Glomerular visceral epithelial cell (primary cell): ENCODE data around the gene PLA2G7.
A peak's percentile ranks its signal among the peaks of the same experiment; 100 is the strongest.
"Not testable (repeated sequence)": the region's sequence is repeated elsewhere in the genome, so short reads cannot be mapped to it uniquely, and the experiment has no call there.

Experiments
- DNase-seq: peaks from one replicate; pipeline ENCODE4 v3.0.0-alpha.2; 2016; ENCODE audit errors: extremely low spot score

The PLA2G7 gene

GRCh38 chr6:46748940-46749503, 13.8 kb upstream of the PLA2G7 start:
- no peak for DNase-seq

DNA sequence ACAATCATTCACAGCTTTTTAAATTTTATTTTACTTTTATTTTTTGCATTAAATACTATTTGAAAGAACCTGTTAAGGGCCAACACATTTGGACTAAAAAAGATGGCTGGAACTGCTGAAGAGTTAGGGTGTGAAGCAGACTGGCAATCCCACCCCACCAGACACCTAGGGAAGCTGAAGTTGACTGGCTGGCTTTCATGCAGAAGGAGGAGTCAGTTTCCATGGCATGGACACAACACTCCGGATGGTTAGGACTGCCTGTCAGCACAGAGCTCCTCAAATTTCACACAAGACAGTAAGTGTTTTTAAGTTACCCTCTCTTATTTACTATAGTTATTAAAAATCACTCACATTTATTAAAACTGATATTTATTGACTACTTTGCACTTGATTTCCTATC, 11.5 kb upstream of the PLA2G7 start, which contains the start of gene ANKRD66:
TSS of gene ANKRD66 (plus strand) at position 238 of the 400 bp plus-strand sequence. CDS start 5,016 bp downstream, outside the sequence.
- DNase-seq, result no peak

DNA sequence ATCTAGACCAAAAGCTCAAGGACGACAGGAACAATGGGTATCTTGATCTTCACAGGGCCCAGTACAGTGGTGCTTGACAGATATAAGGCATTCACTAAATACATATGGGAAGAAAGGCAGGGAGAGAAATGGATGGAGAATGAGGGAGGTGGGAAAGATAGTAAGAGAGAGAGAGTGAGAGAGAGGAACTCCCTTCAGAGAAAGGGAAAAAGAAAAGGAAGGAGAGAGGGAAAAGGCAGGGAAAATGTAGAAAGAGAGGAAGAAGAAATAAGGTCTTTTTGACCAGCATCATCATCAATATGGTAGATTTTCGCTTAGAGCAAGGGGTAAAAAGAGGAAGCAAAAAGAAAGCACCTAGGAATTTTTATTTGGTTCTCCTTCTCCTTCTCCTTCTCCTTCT, 10.8 kb upstream of the PLA2G7 start:
- no peak for DNase-seq

- DNase-seq, result not testable (repeated sequence)
These were observed 9.1 kb upstream of the PLA2G7 start for GRCh38 chr6:46744159-46744725.

- no peak for DNase-seq
These were observed 8.4 kb upstream of the PLA2G7 start for GRCh38 chr6:46743425-46744158.

DNA sequence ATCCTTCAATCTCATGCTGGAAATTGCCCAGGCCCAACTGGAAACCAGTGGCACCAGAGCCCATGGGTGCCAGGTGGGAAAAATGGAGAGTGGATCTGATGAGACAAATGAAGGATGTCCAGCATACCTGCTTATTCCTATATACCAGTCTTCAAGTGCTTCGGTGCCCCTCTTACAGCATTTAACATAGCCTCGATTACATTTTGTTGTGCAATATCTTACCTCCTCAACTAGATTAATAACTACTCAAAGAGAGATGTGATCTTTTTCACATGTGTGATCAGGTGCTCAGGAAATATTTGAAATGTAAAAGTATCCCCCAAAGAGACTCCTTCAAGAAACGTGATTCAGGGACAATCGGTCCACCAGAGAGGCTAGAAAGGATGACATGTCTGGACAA, 6.7 kb upstream of the PLA2G7 start:
- no peak for DNase-seq

DNA sequence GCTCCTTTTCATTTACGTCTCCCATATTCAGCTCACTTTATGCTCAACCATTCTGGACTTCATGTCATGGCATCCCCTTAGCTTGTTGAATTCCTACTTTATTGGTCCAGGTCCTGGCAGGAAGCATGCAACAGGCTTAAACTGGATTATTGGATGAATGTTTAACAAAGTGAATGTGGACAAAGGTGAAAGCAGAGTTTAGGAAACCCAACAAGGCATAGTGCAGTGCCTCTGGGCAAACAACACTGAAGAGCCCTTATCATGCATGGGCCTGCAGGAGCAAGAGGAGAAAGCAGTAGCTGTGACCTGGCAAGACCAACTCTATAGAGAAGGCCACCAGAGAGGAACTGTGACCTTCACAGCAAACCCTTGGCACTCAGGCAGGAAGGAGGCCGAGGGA, 6.3 kb upstream of the PLA2G7 start:
- no peak for DNase-seq

DNA sequence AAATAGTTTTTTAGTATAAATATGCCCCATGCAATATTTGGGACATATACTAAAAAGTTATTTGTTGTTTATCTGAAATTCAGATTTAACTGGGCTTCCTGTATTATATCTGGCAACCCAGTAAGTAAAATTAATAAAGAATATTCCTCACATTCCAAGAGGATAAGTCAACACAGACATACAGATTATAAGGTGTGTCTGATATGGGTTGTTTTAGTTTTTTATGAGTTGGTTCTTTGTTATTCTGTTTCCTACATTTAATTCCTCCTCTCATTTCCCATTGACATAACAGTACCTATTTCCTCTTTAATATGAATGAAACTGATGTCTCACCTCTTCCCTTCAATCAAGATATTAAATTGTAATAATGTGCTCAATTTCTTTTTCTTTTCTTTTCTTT, 1.7 kb upstream of the PLA2G7 start:
- DNase-seq, result no peak

DNA sequence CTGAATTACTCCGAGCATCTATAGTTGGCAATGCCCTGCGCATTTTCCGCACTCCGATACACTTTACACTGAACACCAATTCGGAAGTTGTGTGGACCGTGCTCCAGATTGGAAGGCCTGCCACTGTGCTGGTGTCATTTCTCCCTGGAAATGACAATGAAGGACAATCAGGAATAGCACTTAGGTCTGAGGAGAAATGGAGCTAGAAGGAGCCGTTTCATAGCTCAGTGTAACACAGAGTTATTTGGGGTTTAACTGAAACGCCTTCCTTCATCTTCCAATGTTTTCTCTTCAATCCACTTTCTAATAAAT, 501 bp upstream of the PLA2G7 start:
- no peak for DNase-seq

DNA sequence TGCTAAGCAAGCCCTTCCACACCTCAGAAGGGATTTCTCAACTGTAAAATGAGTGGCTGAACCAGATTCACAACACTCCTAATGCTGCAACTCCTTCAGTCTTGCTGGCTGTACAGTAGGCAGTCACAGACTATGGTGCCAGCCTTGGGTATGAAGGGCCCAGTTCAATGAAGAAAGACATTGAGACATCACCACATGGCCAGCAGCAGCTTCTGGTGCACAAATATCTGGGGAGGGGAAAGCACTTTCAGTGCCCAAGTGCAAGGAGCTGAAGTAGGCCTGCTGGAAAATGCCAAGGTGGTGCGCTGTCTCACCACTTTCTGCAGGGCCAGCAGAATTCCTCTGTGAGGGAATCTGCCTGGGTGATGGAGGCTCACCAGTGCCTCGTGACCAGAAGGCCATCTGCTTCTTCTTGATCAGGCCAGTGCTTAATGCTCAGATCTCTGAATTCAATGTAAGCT, 1.8 kb downstream of the PLA2G7 start:
- DNase-seq, result no peak

DNA sequence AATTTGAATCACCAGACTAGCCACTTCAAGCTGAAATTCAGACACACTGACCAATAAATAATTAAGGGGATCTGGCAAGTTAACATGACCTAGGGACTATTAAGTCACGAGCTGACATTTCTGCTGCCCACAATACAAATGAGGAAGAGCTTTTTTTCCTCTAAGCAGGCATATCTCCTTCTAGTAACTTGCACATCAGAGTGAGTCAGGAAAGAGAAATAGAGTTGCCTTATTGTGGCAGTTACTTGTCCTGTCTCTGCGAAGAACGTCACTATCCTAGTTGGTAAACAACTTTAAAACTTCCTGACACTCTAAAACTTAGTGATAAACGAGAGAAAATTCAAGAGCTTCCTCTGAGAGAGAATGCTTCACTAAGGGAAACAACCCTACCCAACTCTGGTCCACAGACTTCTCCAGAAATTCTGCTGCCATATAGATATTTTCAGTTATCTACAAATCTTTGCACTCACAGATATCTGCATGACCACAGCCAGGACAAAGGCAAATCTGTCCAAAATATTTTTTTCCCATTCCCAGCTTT, 4.2 kb downstream of the PLA2G7 start:
- DNase-seq, result no peak

- no peak for DNase-seq
These were observed 5.3 kb downstream of the PLA2G7 start for GRCh38 chr6:46729787-46730326.

DNA sequence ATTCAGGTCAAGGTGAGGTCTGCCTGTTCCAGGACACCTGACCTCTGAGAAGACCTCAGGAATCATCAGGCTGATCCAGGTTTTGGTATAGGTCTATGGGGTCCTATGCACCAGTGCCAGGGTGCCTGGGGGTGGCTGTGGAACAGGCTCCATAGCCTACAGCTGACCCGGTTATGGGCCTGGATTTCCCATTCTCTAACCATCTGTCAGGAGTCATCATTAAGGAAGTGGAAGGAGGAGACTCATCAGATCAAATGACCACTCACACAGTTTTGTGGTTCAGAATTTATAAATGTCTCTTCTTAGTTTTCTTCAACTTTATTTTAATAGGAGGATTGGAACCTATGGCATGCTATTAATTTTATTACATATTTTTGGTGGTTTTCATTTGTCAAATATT, 14.8 kb downstream of the PLA2G7 start:
- no peak for DNase-seq

DNA sequence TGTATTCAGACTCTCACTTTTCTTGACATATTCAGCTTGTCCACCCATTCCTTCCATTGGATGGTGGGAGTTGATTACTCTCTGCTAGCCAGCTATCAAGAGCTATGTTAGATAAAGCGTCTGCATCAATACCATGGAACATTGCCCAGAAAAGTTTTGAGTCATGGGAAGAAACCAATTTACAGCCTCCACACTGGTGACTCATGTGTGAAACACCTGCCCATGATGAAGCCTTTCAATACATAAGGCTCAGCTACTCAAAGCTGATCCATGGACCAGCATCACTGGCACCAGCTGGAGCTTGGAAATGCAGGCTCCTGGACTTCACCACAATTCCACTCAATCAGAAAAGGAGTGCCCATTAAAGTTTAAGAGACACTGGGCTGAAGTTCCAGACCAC, 16.1 kb downstream of the PLA2G7 start:
- DNase-seq, result peak; percentile 28

- DNase-seq, result no peak
These were observed 20.0 kb downstream of the PLA2G7 start for GRCh38 chr6:46715141-46715540.

GRCh38 chr6:46711491-46711890, 23.7 kb downstream of the PLA2G7 start:
- DNase-seq, result no peak

GRCh38 chr6:46706464-46706863, 28.7 kb downstream of the PLA2G7 start:
- DNase-seq, result no peak

- peak; percentile 7 for DNase-seq
These were observed 30.6 kb downstream of the PLA2G7 start for GRCh38 chr6:46704562-46704961.

GRCh38 chr6:46699970-46700369, 35.2 kb downstream of the PLA2G7 start:
- DNase-seq, result no peak

DNA sequence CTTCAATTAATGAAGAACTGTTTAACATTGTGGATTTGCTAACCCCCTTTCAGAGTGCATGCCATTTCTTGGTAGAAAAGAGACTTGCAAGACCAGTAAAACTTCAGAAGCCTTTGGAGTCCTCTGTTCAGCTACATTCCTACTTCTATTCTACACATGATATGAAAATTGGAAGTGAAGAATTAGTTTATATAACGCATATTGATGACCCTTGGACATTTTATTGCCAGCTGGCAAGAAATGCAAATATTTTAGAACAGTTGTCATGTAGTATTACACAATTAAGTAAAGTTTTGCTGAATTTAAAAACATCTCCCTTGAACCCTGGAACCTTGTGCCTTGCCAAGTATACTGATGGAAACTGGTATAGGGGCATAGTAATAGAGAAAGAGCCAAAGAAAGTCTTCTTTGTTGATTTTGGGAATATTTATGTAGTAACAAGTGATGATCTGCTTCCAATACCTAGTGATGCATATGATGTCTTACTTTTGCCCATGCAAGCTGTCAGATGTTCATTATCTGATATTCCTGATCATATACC, 44.2 kb downstream of the PLA2G7 start:
- DNase-seq, result no peak

DNA sequence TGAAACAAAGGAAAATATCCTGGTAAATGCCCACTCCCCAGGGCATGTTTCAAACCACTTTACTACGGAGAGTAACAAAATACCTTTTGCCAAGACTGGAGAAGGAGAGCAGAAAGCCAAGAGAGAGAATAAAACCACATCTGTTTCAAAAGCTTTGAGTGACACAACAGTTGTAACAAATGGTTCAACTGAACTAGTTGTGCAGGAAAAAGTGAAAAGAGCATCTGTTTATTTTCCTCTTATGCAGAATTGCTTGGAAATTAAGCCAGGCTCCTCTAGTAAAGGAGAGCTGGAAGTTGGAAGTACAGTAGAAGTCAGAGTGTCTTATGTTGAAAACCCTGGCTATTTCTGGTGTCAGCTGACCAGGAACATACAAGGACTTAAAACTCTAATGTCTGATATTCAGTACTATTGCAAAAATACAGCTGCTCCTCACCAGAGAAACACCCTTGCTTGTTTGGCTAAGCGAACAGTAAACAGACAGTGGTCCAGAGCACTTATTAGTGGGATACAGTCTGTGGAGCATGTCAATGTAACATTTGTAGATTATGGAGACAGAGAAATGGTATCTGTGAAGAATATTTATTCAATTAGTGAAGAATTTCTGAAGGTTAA, 44.9 kb downstream of the PLA2G7 start:
- DNase-seq, result no peak

GRCh38 chr6:46689657-46690056, 45.5 kb downstream of the PLA2G7 start:
- DNase-seq, result no peak
